MM.1S (cell line): ENCODE measurements around the gene SYN1.

Experiments
- DNase-seq: peaks from one replicate; pipeline ENCODE4 v3.0.0-alpha.2; 2015
- H2AFZ ChIP-seq: fragments of 300-600 bp; sonication (generic); 2 replicates; pipeline ENCODE4 v1.6.0; 2016; ENCODE audit warnings: antibody characterized with exemption, low read length
- H3F3A ChIP-seq: fragments of 300-600 bp; sonication (generic); 2 replicates; pipeline ENCODE4 v1.6.1; 2016; ENCODE audit warnings: mild to moderate bottlenecking, antibody characterized with exemption, low read length, moderate library complexity, mixed read lengths; ENCODE audit not compliant: insufficient read depth
- H3K27ac ChIP-seq: fragments of 300-600 bp; sonication (generic); 2 replicates; pipeline ENCODE4 v1.5.1; 2016; ENCODE audit warnings: mild to moderate bottlenecking, low read length
- H3K27me3 ChIP-seq: fragments of 300-600 bp; sonication (generic); replicated peaks from 2 replicates; pipeline ENCODE4 v1.6.0; 2016; ENCODE audit warnings: low read length; ENCODE audit not compliant: insufficient read depth
- H3K36me3 ChIP-seq: fragments of 300-600 bp; sonication (generic); replicated peaks from 2 replicates; pipeline ENCODE4 v1.6.1; 2016; ENCODE audit warnings: mild to moderate bottlenecking, low read length, mixed read lengths; ENCODE audit not compliant: insufficient read depth
- H3K4me1 ChIP-seq: fragments of 300-600 bp; sonication (generic); 2 replicates; pipeline ENCODE4 v1.6.1; 2016; ENCODE audit warnings: low read length, mixed read lengths
- H3K4me2 ChIP-seq: fragments of 300-600 bp; sonication (generic); 2 replicates; pipeline ENCODE4 v1.6.0; 2016; ENCODE audit warnings: low read depth, low read length
- H3K4me3 ChIP-seq: fragments of 300-600 bp; sonication (generic); 2 replicates; pipeline ENCODE4 v1.5.1; 2016; ENCODE audit warnings: low read length, mixed read lengths
- H3K79me2 ChIP-seq: fragments of 300-600 bp; sonication (generic); 2 replicates; pipeline ENCODE4 v1.6.1; 2016; ENCODE audit warnings: mixed run types, low read length, mixed read lengths
- H3K9ac ChIP-seq: fragments of 300-600 bp; sonication (generic); 2 replicates; pipeline ENCODE4 v1.6.1; 2016; ENCODE audit warnings: low read length, mixed read lengths
- H3K9me2 ChIP-seq: fragments of 300-600 bp; sonication (generic); replicated peaks from 2 replicates; pipeline ENCODE4 v1.6.1; 2016; ENCODE audit warnings: mild to moderate bottlenecking, low read length, mixed read lengths; ENCODE audit not compliant: insufficient read depth
- H3K9me3 ChIP-seq: fragments of 300-600 bp; sonication (generic); replicated peaks from 2 replicates; pipeline ENCODE4 v1.6.1; 2016; ENCODE audit warnings: mild to moderate bottlenecking, low read length, mixed read lengths; ENCODE audit not compliant: insufficient read depth
- H4K20me1 ChIP-seq: fragments of 300-600 bp; sonication (generic); 2 replicates; pipeline ENCODE4 v1.6.1; 2016; ENCODE audit warnings: mild to moderate bottlenecking, low read length, moderate library complexity, mixed read lengths; ENCODE audit not compliant: insufficient read depth
- EZH2 ChIP-seq: fragments of 300-600 bp; sonication (generic); optimal IDR thresholded peaks from 2 replicates; pipeline ENCODE3; 2017; ENCODE audit warnings: low read depth, mild to moderate bottlenecking, antibody characterized with exemption, low read length, mixed read lengths
- EZH2phosphoT487 ChIP-seq: fragments of 300-600 bp; sonication (generic); IDR thresholded peaks from 2 replicates; pipeline ENCODE4 v1.6.1; 2018; ENCODE audit warnings: antibody characterized with exemption, low read length
- TF ChIP-seq, protein P1 (sequence below): fragments of 300-600 bp; sonication (generic); IDR thresholded peaks from 2 replicates; pipeline ENCODE4 v1.5.1; 2016; ENCODE audit warnings: antibody characterized with exemption, low read length, mixed read lengths

SYN1 gene

DNA sequence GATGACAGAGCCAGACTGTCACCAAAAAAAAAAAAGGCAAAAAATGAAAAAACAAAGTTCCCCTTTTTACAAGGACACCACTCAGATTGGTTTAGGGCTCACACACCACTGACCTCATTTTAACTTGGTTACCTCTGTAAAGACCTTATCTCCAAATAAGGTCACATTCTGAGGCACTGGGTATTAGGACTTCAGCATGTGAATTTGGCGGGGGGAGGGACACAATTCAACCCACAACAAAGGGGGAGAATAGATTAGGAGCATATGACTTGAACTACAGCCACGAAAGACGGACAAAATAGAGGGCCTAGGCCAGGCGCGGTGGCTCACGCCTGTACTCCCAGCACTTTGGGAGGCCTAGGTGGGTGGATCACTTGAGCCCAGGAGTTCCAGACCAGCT is 89.6 kb downstream of the SYN1 start:
- H3F3A ChIP-seq, result no peaks in the 10 kb centered on the region
- H3K79me2 ChIP-seq, result no peaks in the 10 kb centered on the region
- TF ChIP-seq EZH2phosphoT487 (no peak), EZH2 (no peak)
- TF ChIP-seq, protein P1, sequence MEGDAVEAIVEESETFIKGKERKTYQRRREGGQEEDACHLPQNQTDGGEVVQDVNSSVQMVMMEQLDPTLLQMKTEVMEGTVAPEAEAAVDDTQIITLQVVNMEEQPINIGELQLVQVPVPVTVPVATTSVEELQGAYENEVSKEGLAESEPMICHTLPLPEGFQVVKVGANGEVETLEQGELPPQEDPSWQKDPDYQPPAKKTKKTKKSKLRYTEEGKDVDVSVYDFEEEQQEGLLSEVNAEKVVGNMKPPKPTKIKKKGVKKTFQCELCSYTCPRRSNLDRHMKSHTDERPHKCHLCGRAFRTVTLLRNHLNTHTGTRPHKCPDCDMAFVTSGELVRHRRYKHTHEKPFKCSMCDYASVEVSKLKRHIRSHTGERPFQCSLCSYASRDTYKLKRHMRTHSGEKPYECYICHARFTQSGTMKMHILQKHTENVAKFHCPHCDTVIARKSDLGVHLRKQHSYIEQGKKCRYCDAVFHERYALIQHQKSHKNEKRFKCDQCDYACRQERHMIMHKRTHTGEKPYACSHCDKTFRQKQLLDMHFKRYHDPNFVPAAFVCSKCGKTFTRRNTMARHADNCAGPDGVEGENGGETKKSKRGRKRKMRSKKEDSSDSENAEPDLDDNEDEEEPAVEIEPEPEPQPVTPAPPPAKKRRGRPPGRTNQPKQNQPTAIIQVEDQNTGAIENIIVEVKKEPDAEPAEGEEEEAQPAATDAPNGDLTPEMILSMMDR, result no peak
- no peak overlapping the region for H3K4me2 ChIP-seq
- H3K9me3 ChIP-seq, result no peaks in the 10 kb centered on the region
- H3K9me2 ChIP-seq, result no peaks in the 10 kb centered on the region
- H2AFZ ChIP-seq, result no peak overlapping the region
- DNase-seq, result no peak
- no peaks in the 10 kb centered on the region for H3K4me1 ChIP-seq
- no peak overlapping the region for H3K9ac ChIP-seq
- no peaks in the 10 kb centered on the region for H3K36me3 ChIP-seq
- no peaks in the 10 kb centered on the region for H4K20me1 ChIP-seq
- no peak overlapping the region for H3K27ac ChIP-seq
- H3K4me3 ChIP-seq, result no peak overlapping the region
- no peaks in the 10 kb centered on the region for H3K27me3 ChIP-seq

DNA sequence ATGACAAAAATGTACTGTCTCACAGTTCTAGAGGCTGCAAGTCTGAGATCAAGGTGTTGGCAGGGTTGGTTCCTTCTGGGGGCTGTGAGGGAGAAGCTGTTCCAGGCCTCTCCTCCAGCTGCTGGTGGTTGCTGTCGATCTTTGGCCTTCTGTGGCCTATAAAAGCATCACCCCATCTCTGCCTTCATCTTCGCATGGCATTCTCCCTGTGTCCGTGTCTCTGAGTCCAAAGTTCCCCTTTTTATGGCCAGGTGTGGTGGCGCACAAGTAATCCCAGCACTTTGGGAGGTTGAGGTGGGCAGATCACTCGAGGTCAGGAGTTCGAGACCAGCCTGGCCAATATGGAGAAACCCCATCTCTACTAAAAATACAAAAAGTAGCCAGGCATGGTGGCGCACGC is 90.1 kb downstream of the SYN1 start:
- DNase-seq, result no peak
- no peaks in the 10 kb centered on the region for H3K9me2 ChIP-seq
- H3K79me2 ChIP-seq, result no peaks in the 10 kb centered on the region
- no peak overlapping the region for H2AFZ ChIP-seq
- no peak overlapping the region for H3K27ac ChIP-seq
- no peaks in the 10 kb centered on the region for H3F3A ChIP-seq
- no peaks in the 10 kb centered on the region for H3K4me1 ChIP-seq
- H3K4me2 ChIP-seq, result no peak overlapping the region
- H3K27me3 ChIP-seq, result no peaks in the 10 kb centered on the region
- H3K4me3 ChIP-seq, result no peak overlapping the region
- H3K9me3 ChIP-seq, result no peaks in the 10 kb centered on the region
- H3K9ac ChIP-seq, result no peak overlapping the region
- H3K36me3 ChIP-seq, result no peaks in the 10 kb centered on the region
- TF ChIP-seq EZH2, result no peak
- TF ChIP-seq EZH2phosphoT487, result no peak
- TF ChIP-seq, protein P1, result no peak
- no peaks in the 10 kb centered on the region for H4K20me1 ChIP-seq

DNA sequence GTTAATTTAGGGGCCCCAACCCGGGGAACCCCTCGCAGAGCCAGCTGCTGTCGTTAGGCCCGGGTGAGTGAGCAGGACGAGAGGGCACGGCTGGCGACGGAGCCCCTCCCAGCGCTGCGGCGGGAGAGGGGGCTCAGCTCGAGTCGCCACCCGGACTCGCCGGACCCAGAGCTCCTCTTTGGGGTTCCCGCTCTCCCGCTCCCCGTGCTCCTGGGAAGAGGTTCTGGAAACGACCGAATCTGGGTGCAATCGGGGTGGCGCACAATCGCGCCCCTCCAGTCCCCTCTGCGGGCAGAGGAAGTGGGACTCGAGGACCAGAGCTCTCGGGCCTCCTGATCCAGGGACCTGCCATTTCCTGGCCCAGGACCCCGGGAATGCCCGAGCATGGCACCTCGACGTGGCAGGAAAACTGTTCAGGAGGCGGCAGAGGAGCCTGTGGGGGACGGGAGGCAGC is 95.9 kb downstream of the SYN1 start:
- H3K9ac ChIP-seq, result peak overlapping the region; percentile 53; the same call in 1 of the 2 replicates
- H3K36me3 ChIP-seq, result no peaks in the 10 kb centered on the region
- H4K20me1 ChIP-seq, result no peaks in the 10 kb centered on the region

More for the DNA sequence above, 95.9 kb downstream of the SYN1 start:
- no peak for DNase-seq
- Histone ChIP-seq H2AFZ (peak overlapping the region; percentile 86), H3K9me2 (no peaks in the 10 kb centered on the region), H3K9me3 (no peaks in the 10 kb centered on the region), H3F3A (no peaks in the 10 kb centered on the region), H3K27ac (no peak overlapping the region), H3K4me2 (peak overlapping the region; percentile 79), H3K79me2 (no peaks in the 10 kb centered on the region), H3K4me3 (peak overlapping the region; percentile 66), H3K4me1 (no peaks in the 10 kb centered on the region), H3K27me3 (no peaks in the 10 kb centered on the region)
- TF ChIP-seq EZH2phosphoT487 (no peak), EZH2 (no peak)
- TF ChIP-seq, protein P1, result no peak
